NOMO-1 treated with dmso at 0.1 percent for 144 hours (cell line): ENCODE measurements around the gene SCG2.
A peak's percentile ranks its signal among the peaks of the same experiment; 100 is the strongest.
"Not testable (repeated sequence)": the region's sequence is repeated elsewhere in the genome, so short reads cannot be mapped to it uniquely, and the experiment has no call there.

Source experiments
- DNase-seq: peaks from one replicate; lab custom pipeline; 2025; ENCODE audit not compliant: unreplicated experiment; lab: John Stamatoyannopoulos, UW

The SCG2 gene

DNA sequence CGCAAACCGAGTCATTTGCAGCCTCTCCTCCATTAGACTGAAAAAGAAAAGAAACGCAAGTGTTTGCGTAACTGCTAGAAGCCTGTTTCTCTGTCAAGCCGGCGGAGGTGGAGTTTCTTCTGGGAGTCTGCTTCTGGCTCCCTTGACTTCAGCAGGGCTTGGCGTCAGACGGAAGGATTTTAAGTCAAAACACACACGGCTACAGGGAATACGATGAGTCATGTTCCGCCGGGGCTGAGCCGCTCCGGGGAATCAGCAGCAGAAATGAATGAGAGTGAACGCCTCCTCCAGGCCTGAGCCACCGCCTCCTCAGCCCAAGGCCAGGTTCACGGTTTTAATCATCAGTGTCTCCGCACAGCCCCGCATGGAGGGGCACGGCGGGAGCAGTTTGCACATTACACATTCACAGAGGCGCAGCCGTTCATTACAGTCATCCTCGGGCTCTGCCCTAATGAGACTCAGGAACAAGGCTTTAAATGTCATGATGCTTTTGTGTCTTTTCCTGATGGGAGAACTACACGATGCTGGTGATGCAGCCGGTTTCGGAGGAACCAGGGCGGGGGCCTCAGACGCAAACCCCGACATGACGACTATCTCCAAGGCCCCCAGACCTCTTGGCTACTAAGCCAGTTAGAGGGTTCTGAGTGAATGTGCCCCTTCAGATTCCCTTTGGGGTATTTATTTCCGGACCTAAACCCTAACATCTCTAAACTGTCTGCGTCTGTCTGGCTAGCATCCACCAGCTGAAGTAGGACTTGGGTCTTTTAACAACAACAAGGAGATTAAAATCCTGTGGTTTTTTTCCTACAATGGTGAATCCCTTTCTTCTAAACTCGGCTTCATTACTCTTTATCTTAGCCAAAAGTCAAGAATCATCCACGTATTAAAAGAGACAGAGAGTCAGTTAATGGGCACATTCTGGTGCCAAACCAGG is 11.1 kb upstream of the SCG2 start:
- DNase-seq = no peak

DNA sequence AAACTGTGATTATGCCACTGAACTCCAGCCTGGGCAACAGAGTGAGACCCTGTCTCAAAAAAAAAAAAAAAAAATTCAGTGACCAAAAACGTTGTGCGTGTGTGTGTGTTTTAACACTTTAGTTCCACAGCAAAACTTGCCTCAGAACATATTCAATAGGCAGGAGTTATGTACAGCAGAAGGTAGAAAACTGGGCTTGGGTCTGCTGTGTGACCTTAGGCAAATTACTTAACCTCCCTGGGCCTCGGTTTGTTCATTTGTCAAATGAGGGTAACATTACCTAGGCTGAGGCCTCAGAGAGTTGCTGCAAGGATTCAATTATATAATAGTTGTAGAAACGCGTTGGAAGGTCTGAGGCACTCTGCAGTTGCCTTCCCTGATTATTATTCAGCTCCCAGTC is 10.3 kb upstream of the SCG2 start:
- no peak for DNase-seq

DNA sequence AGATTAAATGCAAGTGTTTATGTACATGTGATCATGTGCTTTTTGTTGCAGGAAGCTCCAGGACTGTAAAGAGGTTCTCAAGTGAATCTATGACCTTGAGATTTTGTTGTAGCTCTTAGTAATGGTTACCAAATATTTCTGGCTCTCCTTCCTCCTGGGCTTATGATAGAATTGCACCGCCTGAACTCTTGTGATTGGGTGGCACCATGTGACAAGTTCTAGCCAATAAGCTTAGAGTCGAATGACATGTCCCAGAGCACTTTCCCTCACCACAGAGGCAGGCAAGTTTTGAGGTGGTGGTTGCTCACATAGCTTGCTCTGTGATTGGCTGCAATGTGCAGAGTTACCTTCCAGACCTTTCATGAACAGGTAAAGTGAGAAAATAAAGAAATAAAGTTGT is 8.9 kb upstream of the SCG2 start:
- no peak for DNase-seq

- no peak for DNase-seq
Observed at GRCh38 chr2:223607476-223607875, 5.3 kb upstream of the SCG2 start.

GRCh38 chr2:223606946-223607345 is 4.8 kb upstream of the SCG2 start:
- DNase-seq = no peak

DNA sequence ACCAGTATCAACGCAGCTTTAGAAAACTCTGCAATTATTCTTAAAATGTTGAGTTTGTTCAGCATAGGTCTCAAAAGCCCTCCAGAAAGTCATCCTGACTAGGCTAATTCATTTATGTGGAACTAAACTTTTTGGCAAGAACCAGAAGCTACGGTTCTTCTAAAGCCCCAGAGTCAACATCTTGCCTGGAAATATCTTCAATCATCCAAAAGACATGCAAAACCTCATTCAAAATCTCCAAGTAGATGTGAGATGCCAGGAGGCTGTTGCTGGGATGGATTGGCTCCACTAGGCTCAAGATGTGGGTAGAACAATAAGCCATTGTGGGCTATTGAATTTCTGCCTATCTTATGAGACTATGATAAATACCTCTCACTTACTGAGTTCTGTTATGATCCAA is 2.1 kb upstream of the SCG2 start:
- DNase-seq = no peak

GRCh38 chr2:223602972-223603371 is 811 bp upstream of the SCG2 start:
- DNase-seq = no peak

DNA sequence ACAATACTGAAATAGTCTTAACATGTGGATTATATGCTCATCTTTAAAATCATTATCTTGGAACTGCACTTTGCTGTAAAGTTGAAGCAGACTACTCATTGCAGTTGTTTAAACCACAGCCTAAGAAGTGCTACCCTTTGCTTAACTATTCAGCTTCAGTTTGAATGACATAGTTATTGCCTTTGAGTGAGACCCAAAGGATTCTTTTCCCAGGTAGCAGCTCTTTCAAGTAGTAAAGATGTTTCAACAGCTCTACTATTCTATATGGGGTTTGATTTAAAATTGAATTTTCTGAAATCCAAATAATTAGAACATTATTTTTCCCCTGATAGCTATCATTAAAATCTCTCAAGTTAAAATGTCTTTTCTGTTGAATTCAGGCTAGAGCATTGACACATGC is 1.1 kb downstream of the SCG2 start:
- DNase-seq = no peak

GRCh38 chr2:223599640-223600380 is 2.4 kb downstream of the SCG2 start:
- DNase-seq = no peak

DNA sequence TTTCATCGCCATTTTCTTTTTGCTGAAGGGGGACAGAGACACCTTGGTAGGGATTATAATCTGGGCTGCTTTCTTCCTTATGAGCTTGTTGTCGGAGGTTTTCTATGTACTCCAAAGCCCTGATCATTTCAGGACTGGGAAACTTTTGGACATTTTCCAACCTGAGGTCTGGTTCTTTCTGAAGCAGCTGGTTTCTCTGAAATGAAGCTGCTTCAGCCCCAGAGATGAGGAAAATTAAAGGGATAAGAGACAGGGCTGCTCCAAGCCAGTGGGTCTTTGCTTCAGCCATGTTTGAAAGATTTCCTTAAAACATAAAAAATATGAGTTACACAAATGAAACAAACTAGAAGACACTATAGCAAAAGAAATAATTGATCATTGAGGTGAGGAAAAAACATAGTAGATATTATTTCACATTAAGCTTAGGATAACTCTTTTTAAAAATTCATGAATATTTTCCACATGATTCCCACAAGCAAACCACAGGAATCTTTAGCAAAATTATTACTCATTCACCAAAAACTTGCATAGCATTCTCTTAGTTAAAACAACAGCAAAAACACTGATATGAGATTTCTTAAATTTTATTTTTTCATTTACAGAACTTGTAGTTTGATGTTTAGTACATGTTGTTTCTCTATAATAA is 3.0 kb downstream of the SCG2 start:
- no peak for DNase-seq

DNA sequence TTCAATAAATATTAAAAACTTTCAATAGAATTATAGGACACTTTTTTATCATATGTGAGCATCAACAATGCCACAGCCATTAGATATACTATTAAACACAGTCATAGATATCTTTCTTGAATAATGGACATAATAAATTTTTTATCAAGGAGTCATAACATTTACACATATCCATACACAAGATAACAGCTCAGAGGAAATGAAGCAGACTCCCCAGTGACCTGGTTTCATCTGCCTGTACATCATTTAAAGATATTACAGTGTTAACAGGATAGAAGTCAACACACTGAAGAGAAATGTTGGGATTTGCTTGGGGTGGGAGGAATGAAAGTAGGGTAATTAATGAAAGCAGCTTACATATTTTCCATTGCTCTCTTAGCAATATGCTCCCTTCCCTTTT is 5.1 kb downstream of the SCG2 start:
- no peak for DNase-seq

DNA sequence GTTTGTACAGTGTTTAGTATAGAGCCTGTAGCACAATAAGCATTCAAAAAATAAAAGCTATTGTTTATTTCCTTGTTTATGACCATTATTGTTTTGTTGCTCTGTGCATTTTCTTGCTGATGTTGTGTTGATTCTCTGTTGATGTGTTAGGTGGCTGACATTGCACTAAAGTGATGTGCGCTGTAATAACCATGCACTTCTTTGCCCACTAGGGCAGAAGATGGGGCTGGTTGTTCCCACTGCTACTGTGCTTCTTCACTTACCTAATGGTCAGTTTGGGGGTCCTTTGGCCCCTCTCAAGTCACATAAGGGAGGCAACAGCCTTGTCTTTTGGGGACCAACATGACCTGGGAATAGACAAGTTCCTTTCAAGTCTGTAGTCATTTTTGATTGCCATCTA is 6.0 kb downstream of the SCG2 start:
- DNase-seq = no peak

GRCh38 chr2:223594831-223595230 is 7.3 kb downstream of the SCG2 start:
- no peak for DNase-seq

- DNase-seq = no peak
Observed at GRCh38 chr2:223594259-223594658, 7.9 kb downstream of the SCG2 start.

DNA sequence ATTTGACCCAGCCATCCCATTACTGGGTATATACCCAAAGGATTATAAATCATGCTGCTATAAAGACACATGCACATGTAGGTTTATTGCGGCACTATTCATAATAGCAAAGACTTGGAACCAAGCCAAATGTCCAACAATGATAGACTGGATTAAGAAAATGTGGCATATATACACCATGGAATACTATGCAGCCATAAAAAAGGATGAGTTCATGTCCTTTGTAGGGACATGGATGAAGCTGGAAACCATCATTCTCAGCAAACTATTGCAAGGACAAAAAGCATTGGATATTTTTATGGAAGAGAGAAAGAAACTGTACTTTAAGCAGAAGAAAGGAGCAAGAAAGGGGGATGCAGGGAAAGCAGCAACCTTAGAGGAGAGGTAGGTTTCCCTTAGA is 9.5 kb downstream of the SCG2 start:
- DNase-seq = not testable (repeated sequence)

DNA sequence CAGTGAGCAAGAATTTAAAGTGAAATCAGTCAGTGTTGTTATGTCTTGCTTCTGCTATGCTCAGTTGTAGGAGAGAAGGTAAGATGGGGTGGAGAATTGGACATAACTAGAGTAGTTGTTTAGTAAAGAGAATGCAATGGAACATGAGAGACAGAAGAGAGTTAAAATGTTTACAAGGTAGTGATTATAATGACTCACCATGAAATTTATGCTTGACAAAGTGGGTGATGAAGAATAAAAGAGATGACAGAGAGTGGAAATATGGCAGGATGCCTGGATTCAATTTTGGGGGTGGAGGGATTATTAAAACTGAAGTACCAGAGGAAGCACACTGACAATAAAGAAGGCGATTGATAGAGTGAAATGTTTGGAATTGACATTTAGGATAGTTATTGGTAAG is 10.6 kb downstream of the SCG2 start:
- no peak for DNase-seq

DNA sequence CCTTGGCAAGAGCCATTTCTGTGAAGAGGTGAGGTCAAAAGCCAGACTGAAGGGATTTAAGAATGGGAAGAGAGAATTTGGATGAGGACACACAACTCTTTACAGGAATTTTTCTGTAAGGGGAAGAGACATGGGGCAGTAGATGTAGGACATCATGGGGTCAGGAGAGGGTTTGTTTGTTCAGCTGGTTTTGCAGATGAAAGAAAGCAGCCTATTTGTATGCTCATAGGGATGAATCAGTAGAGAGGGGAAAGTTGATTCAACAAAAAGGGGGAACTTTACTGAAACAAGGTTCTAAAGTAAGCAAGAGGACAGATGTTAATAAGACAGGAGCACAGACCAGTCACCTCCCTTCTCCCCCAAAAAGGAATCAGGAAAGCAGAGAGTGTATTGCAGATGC is 11.2 kb downstream of the SCG2 start:
- DNase-seq = no peak

GRCh38 chr2:223589901-223590300 is 12.3 kb downstream of the SCG2 start:
- peak; percentile 56 for DNase-seq

DNA sequence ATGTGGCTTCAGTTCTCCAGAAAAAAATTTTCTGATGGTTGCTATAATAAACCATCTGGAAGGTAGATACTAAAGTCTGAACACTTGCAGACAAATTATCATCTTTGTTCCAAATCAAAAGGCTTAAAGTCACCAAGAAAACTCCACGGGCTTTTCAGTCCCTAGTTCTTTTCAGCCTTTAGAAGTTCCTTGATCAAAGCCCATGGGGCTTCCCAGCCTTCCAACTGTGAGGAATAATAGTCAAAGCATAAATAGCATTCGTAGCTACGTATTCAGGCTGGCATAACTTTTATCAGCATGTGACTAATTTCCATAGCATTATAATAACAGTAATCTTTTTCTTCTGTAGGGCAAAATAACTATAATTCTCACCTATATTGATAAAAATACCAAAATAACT is 13.9 kb downstream of the SCG2 start:
- DNase-seq = no peak

GRCh38 chr2:223587301-223587700 is 14.9 kb downstream of the SCG2 start:
- DNase-seq = no peak

DNA sequence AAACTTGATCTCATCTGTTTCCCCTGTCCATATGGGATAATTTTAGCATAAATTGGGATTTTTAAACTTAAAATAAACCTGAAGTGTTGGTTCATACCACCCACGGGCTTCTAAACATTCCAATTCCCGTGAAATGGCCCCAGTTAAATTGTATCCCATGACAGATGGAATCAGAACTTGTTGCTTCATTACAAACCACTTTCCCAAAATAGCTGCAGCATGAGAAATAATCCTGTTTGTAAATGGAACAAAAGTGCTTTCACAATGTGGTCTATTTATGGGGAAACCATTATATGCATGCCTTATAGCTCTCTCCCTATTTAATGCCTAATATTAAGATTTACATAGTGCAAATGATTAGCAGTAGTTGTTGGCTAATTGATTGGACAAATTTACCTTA is 15.9 kb downstream of the SCG2 start:
- peak; percentile 2 for DNase-seq

- peak; percentile 22 for DNase-seq
Observed at GRCh38 chr2:223585666-223586065, 16.5 kb downstream of the SCG2 start.
